ENCODE data around the gene F8A3. TPM values are rescaled to one million over a fixed set of nuclear protein-coding genes. Genes with fewer than 3 reads are reported as not detected.

F8A3 gene
- total and polyA plus RNA-seq, 12 donors, result 3.8 to 18.0 (median 10.3) TPM; not detected in 3

DNA sequence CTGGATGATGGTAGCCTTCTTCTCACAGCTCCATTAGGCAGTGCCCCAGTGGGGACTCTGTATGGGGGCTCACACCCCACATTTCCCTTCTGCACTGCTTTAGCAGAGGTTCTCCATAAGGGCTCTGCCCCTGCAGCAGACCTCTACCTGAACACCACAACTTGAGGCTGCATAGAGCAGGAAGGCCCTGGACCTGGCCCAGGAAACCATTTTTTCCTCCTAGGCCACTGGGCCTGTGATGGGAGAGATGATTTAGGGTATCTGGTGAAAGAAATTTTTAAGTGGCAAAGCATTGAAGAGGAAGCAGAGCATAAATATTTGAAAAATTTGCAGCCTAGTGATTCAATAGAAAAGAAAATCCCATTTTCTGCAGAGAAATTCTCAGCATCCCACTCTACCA, 17.3 kb downstream of the F8A3 start:
- TF ChIP-seq, protein P1, sequence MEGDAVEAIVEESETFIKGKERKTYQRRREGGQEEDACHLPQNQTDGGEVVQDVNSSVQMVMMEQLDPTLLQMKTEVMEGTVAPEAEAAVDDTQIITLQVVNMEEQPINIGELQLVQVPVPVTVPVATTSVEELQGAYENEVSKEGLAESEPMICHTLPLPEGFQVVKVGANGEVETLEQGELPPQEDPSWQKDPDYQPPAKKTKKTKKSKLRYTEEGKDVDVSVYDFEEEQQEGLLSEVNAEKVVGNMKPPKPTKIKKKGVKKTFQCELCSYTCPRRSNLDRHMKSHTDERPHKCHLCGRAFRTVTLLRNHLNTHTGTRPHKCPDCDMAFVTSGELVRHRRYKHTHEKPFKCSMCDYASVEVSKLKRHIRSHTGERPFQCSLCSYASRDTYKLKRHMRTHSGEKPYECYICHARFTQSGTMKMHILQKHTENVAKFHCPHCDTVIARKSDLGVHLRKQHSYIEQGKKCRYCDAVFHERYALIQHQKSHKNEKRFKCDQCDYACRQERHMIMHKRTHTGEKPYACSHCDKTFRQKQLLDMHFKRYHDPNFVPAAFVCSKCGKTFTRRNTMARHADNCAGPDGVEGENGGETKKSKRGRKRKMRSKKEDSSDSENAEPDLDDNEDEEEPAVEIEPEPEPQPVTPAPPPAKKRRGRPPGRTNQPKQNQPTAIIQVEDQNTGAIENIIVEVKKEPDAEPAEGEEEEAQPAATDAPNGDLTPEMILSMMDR (IDR thresholded peaks at IDR 0.05), result no peak
- H3K4me3 ChIP-seq, result no peak overlapping the region
- H3K27me3 ChIP-seq, result no peaks in the 10 kb centered on the region
- ATAC-seq (no peak), DNase-seq (no peak)
- no peak overlapping the region for H3K27ac ChIP-seq
- no peaks in the 10 kb centered on the region for H3K36me3 ChIP-seq
- H3K4me1 ChIP-seq, result no peaks in the 10 kb centered on the region
- intact Hi-C loops (cut with DNase I), result no loop called here
- H3K9me3 ChIP-seq, result peaks cover 0 to 44% (median 0%) of the 10 kb centered on the region in 11 donors

GRCh38 chrX:155435744-155436112, 22.7 kb downstream of the F8A3 start:
- intact Hi-C loops (cut with DNase I), result no loop called here
- 82% methylated on average over 2 of the region's 2 CpGs; no CpG with 5 or more reads in 1 of the 2 donors for WGBS, 2 donors
- no peaks in the 10 kb centered on the region for H3K36me3 ChIP-seq
- DNase-seq (no peak), ATAC-seq (no peak)
- peaks cover 0 to 11% (median 0%) of the 10 kb centered on the region in 11 donors for H3K9me3 ChIP-seq
- TF ChIP-seq, protein P1 (IDR thresholded peaks at IDR 0.05), result no peak
- H3K27ac ChIP-seq, result no peak overlapping the region
- H3K4me1 ChIP-seq, result no peaks in the 10 kb centered on the region
- no peaks in the 10 kb centered on the region for H3K27me3 ChIP-seq
- no peak overlapping the region for H3K4me3 ChIP-seq

GRCh38 chrX:155434906-155435743, 23.3 kb downstream of the F8A3 start:
- intact Hi-C loops (cut with DNase I), result no loop called here
- ATAC-seq, result peak in 1 of 8 donors; percentile 71
- 76 to 81% methylated on average over 9 of the region's 9 CpGs for WGBS, 2 donors
- H3K36me3 ChIP-seq, result no peaks in the 10 kb centered on the region
- H3K9me3 ChIP-seq, result peaks cover 0 to 7% (median 0%) of the 10 kb centered on the region in 11 donors
- H3K27ac ChIP-seq, result no peak overlapping the region
- H3K27me3 ChIP-seq, result no peaks in the 10 kb centered on the region
- no peak overlapping the region for H3K4me3 ChIP-seq
- TF ChIP-seq, protein P1 (IDR thresholded peaks at IDR 0.05), result no peak
- DNase-seq, result peak in 1 of 2 donors; percentile 13
- H3K4me1 ChIP-seq, result no peaks in the 10 kb centered on the region

GRCh38 chrX:155417769-155418168, 40.7 kb downstream of the F8A3 start:
- WGBS, 2 donors, result 86 to 100% methylated on average over 1 of the region's 1 CpG

More at GRCh38 chrX:155417769-155418168, 40.7 kb downstream of the F8A3 start:
- ATAC-seq (no peak), DNase-seq (no peak)
- intact Hi-C loops (cut with DNase I), result no loop called here
- no peak overlapping the region for H3K27ac ChIP-seq
- H3K27me3 ChIP-seq, result no peaks in the 10 kb centered on the region
- H3K4me3 ChIP-seq, result no peak overlapping the region
- peaks cover 0 to 8% (median 0%) of the 10 kb centered on the region in 11 donors for H3K9me3 ChIP-seq
- TF ChIP-seq, protein P1 (IDR thresholded peaks at IDR 0.05), result no peak
- peaks cover 0 to 10% (median 0%) of the 10 kb centered on the region in 9 donors for H3K36me3 ChIP-seq
- no peaks in the 10 kb centered on the region for H3K4me1 ChIP-seq

Small RNAs within 50 kb of the gene (microRNA-seq; reads per million reads assigned to microRNA genes)
- 0 reads per million in 2 donors for gene MIR1184-3

Other genes starting within 250 kb of the F8A3 start
- gene VBP1, start 242.2 kb downstream of the F8A3 start, total RNA-seq, result 10 to 100 TPM; 62.4 to 85.0 (median 73.0) TPM
- gene VBP1, start 242.2 kb downstream of the F8A3 start, polyA plus RNA-seq, result 10 to 100 TPM; 21.4 to 57.0 TPM
- under 1 TPM in 7 of 10 donors, not detected in 3; 0.07 to 0.25 (median 0.17) TPM for gene RAB39B, start 194.1 kb downstream of the F8A3 start, total RNA-seq
- under 1 TPM; 0.22 TPM for gene RAB39B, start 194.1 kb downstream of the F8A3 start, polyA plus RNA-seq
- 10 to 100 TPM in 4 of 10 donors, 1 to 10 TPM in 6; 4.3 to 24.2 (median 9.0) TPM for gene CLIC2, start 124.0 kb downstream of the F8A3 start, total RNA-seq
- gene CLIC2, start 124.0 kb downstream of the F8A3 start, polyA plus RNA-seq, result 1 to 10 TPM; 6.4 to 9.4 TPM
- not detected for gene F8A2, start 76.5 kb downstream of the F8A3 start, total RNA-seq
- gene F8A2, start 76.5 kb downstream of the F8A3 start, polyA plus RNA-seq, result not detected
- 1 to 10 TPM in 3 of 10 donors, under 1 TPM in 7; 0.70 to 1.6 (median 0.85) TPM for gene SPRY3, start 154.0 kb upstream of the F8A3 start, total RNA-seq
- under 1 TPM; 0.26 to 0.51 TPM for gene SPRY3, start 154.0 kb upstream of the F8A3 start, polyA plus RNA-seq
- gene TMLHE, start 154.3 kb upstream of the F8A3 start, total RNA-seq, result 10 to 100 TPM; 44.4 to 55.1 (median 48.4) TPM
- gene TMLHE, start 154.3 kb upstream of the F8A3 start, polyA plus RNA-seq, result 10 to 100 TPM in 1 of 2 donors, 1 to 10 TPM in 1; 9.6 to 11.6 TPM